Loucy (cell line): Measurements from ENCODE around the gene LECT2.

Experiments used
- H2AFZ ChIP-seq: fragments of 200-600 bp; sonication (generic); 2 replicates; pipeline ENCODE4 v1.6.0; 2016; ENCODE audit warnings: antibody characterized with exemption, mild to moderate bottlenecking, low read length, moderate library complexity
- H3F3A ChIP-seq: fragments of 200-600 bp; 2 replicates; pipeline ENCODE4 v1.6.0; 2016; ENCODE audit warnings: antibody characterized with exemption, low read depth, mild to moderate bottlenecking
- H3K27me3 ChIP-seq: fragments of 200-600 bp; sonication (generic); 2 replicates; pipeline ENCODE4 v1.6.1; 2014; ENCODE audit warnings: low read length, mild to moderate bottlenecking; ENCODE audit not compliant: insufficient read depth, poor library complexity, severe bottlenecking
- H3K36me3 ChIP-seq: fragments of 200-600 bp; sonication (generic); 2 replicates; pipeline ENCODE4 v1.6.1; 2016; ENCODE audit warnings: low read length; ENCODE audit not compliant: insufficient read depth
- H3K4me1 ChIP-seq: fragments of 200-600 bp; sonication (generic); 2 replicates; pipeline ENCODE4 v1.5.1; 2014; ENCODE audit warnings: low read length, mild to moderate bottlenecking; ENCODE audit not compliant: insufficient read depth, poor library complexity, severe bottlenecking
- H3K4me2 ChIP-seq: fragments of 200-600 bp; sonication (generic); 2 replicates; pipeline ENCODE4 v1.6.0; 2014; ENCODE audit warnings: antibody characterized with exemption, low read length, low read depth, mild to moderate bottlenecking; ENCODE audit not compliant: poor library complexity, severe bottlenecking
- H3K4me3 ChIP-seq: fragments of 200-600 bp; sonication (generic); 2 replicates; pipeline ENCODE4 v1.5.1; 2014; ENCODE audit warnings: low read length, mild to moderate bottlenecking, mixed read lengths; ENCODE audit not compliant: poor library complexity, severe bottlenecking
- H3K79me2 ChIP-seq: fragments of 200-600 bp; sonication (generic); 2 replicates; pipeline ENCODE4 v1.6.1; 2014; ENCODE audit warnings: low read length; ENCODE audit not compliant: insufficient read depth
- H3K9ac ChIP-seq: fragments of 200-600 bp; sonication (generic); 2 replicates; pipeline ENCODE4 v1.6.0; 2014; ENCODE audit warnings: mild to moderate bottlenecking, low read depth, low read length, moderate library complexity; ENCODE audit not compliant: poor library complexity, severe bottlenecking
- H3K9me2 ChIP-seq: fragments of 200-600 bp; sonication (generic); replicated peaks from 2 replicates; pipeline ENCODE4 v1.6.1; 2016; ENCODE audit warnings: low read depth, low read length, mixed read lengths
- H3K9me3 ChIP-seq: fragments of 200-600 bp; sonication (generic); 2 replicates; pipeline ENCODE4 v1.6.1; 2014; ENCODE audit warnings: mild to moderate bottlenecking, antibody characterized with exemption, low read length, low read depth; ENCODE audit not compliant: insufficient read depth
- H4K20me1 ChIP-seq: fragments of 200-600 bp; sonication (generic); 2 replicates; pipeline ENCODE4 v1.6.0; 2014; ENCODE audit warnings: antibody characterized with exemption, low read length, mild to moderate bottlenecking; ENCODE audit not compliant: insufficient read depth, poor library complexity, severe bottlenecking
- EZH2phosphoT487 ChIP-seq: fragments of 200-600 bp; IDR thresholded peaks from 2 replicates; pipeline ENCODE4 v1.6.1; 2018; ENCODE audit warnings: antibody characterized with exemption, mild to moderate bottlenecking, moderate library complexity, borderline replicate concordance
- TF ChIP-seq, protein P1 (sequence below): fragments of 200-600 bp; sonication (generic); conservative IDR thresholded peaks from 2 replicates; pipeline ENCODE4 v1.5.1; 2014; ENCODE audit warnings: mild to moderate bottlenecking, antibody characterized with exemption, low read length

The LECT2 gene

DNA sequence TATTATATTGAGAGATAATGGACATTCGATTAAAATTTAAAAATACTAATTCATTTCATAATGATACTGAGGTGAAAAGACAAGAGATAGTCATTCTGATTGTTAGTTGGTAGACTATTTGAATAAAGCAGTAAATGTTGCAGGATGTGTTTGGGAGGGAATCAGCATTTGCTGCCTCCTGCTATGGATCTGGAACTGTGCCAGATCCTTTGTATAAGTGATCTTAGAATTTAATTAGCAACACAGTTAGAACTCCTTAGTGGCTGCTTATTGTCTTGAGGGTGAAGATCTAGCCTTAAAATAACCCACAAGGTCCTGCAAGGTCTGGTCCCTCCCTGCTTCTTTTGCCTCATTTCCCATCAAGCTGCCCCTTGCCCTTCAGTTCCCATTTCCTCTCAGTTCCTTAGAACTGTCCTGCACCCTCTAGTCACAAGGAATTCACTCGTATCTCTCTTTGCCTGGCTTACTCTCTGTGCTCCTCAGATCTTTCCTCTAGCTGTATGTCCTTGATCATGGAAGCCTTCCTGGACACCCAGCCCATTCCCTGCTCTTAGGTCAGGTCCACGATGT is 12.5 kb downstream of the LECT2 start:
- Histone ChIP-seq H3K9me2 (no peaks in the 10 kb centered on the region), H3K9me3 (no peaks in the 10 kb centered on the region), H4K20me1 (no peaks in the 10 kb centered on the region), H3K4me2 (no peak overlapping the region), H2AFZ (no peak overlapping the region), H3K27me3 (no peaks in the 10 kb centered on the region), H3K4me3 (no peak overlapping the region), H3K9ac (no peak overlapping the region), H3F3A (no peaks in the 10 kb centered on the region), H3K4me1 (no peaks in the 10 kb centered on the region), H3K36me3 (no peaks in the 10 kb centered on the region), H3K79me2 (no peaks in the 10 kb centered on the region)
- TF ChIP-seq, protein P1, sequence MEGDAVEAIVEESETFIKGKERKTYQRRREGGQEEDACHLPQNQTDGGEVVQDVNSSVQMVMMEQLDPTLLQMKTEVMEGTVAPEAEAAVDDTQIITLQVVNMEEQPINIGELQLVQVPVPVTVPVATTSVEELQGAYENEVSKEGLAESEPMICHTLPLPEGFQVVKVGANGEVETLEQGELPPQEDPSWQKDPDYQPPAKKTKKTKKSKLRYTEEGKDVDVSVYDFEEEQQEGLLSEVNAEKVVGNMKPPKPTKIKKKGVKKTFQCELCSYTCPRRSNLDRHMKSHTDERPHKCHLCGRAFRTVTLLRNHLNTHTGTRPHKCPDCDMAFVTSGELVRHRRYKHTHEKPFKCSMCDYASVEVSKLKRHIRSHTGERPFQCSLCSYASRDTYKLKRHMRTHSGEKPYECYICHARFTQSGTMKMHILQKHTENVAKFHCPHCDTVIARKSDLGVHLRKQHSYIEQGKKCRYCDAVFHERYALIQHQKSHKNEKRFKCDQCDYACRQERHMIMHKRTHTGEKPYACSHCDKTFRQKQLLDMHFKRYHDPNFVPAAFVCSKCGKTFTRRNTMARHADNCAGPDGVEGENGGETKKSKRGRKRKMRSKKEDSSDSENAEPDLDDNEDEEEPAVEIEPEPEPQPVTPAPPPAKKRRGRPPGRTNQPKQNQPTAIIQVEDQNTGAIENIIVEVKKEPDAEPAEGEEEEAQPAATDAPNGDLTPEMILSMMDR: no peak
- TF ChIP-seq EZH2phosphoT487: no peak

DNA sequence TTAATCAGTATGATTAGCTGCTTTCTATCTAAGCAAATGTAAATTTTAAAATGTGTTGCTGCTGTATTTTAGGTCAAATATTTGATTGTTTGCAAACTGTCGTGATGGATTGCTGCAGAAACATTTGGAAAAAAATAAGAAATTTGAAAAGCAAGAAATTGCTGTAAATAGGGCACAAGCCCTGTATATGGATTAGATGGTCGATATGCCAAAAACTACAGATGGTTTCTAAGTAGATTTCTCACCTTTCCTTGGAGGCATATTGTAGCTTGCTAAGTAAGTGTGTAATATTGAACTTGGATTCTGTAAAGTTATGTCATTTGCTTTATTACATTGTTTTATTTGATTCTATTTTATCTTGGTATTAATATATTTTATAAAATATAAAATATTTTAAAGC is 13.1 kb downstream of the LECT2 start:
- no peaks in the 10 kb centered on the region for H4K20me1 ChIP-seq
- no peaks in the 10 kb centered on the region for H3F3A ChIP-seq
- no peaks in the 10 kb centered on the region for H3K9me2 ChIP-seq
- no peaks in the 10 kb centered on the region for H3K27me3 ChIP-seq
- H3K9me3 ChIP-seq: no peaks in the 10 kb centered on the region
- H3K4me2 ChIP-seq: no peak overlapping the region
- H2AFZ ChIP-seq: no peak overlapping the region
- no peaks in the 10 kb centered on the region for H3K36me3 ChIP-seq
- no peak overlapping the region for H3K4me3 ChIP-seq
- H3K9ac ChIP-seq: no peak overlapping the region
- TF ChIP-seq, protein P1: no peak
- TF ChIP-seq EZH2phosphoT487: no peak
- no peaks in the 10 kb centered on the region for H3K4me1 ChIP-seq
- H3K79me2 ChIP-seq: no peaks in the 10 kb centered on the region

DNA sequence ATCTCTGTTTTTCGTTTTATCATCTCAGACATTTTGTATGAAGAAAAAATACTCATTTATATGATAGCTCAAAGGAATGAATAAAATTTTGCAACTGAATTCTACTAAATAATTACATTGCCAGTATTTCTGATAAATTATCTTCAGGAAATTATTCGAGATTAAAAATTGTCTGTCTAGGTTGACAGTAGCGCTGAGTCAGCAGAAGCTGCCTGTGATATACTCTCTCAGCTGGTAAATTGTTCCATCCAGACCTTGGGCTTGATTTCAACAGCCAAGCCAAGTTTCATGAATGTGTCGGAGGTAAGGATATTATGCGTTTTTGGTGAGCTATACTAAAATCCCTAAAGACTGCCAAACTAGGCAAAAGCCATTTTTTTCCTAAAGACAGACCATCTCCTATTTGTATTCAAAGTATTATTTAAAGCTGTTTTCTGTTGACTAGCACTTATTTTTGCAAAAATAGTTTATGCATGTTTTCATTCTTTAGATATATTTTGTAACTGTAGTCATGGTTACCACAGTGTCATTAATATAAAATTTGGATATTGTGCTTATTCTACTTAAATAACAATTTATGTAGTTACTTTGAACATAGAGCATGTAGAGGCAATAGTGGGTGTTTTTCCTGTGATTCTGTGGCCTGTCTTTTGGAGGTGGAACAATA is 17.4 kb downstream of the LECT2 start:
- TF ChIP-seq, protein P1: no peak
- TF ChIP-seq EZH2phosphoT487: no peak
- H3K9me2 ChIP-seq: no peaks in the 10 kb centered on the region
- no peak overlapping the region for H3K9ac ChIP-seq
- no peak overlapping the region for H3K4me2 ChIP-seq
- H4K20me1 ChIP-seq: no peaks in the 10 kb centered on the region
- H3K36me3 ChIP-seq: no peaks in the 10 kb centered on the region
- H3K9me3 ChIP-seq: no peaks in the 10 kb centered on the region
- H3K27me3 ChIP-seq: no peaks in the 10 kb centered on the region
- H3K4me3 ChIP-seq: no peak overlapping the region
- H3K4me1 ChIP-seq: no peaks in the 10 kb centered on the region
- H3K79me2 ChIP-seq: no peaks in the 10 kb centered on the region
- H3F3A ChIP-seq: no peaks in the 10 kb centered on the region
- no peak overlapping the region for H2AFZ ChIP-seq
